ENCODE data around the gene TP63.
"Not testable (repeated sequence)": the region's sequence is repeated elsewhere in the genome, so short reads cannot be mapped to it uniquely, and the experiment has no call there.

The TP63 gene

DNA sequence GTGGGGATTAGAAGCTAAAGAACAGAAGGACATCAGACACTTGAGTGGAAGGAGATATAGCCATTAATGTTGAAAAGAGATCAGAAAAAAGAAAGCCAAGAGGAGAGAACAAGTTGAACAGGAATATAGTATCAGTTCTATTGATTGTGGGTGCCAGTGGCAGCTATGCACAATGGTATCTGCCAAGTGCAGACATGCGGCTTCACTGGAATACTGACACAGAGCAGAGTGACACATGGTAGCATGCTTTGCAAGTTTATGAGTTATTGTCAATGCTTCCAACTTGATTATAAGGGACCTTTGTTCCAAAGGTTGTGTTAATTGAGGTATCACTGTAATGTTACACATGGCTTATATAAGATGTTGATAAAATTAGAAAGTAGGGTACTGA lies 42.0 kb upstream of the TP63 start:
- TF ChIP-seq, protein P1, sequence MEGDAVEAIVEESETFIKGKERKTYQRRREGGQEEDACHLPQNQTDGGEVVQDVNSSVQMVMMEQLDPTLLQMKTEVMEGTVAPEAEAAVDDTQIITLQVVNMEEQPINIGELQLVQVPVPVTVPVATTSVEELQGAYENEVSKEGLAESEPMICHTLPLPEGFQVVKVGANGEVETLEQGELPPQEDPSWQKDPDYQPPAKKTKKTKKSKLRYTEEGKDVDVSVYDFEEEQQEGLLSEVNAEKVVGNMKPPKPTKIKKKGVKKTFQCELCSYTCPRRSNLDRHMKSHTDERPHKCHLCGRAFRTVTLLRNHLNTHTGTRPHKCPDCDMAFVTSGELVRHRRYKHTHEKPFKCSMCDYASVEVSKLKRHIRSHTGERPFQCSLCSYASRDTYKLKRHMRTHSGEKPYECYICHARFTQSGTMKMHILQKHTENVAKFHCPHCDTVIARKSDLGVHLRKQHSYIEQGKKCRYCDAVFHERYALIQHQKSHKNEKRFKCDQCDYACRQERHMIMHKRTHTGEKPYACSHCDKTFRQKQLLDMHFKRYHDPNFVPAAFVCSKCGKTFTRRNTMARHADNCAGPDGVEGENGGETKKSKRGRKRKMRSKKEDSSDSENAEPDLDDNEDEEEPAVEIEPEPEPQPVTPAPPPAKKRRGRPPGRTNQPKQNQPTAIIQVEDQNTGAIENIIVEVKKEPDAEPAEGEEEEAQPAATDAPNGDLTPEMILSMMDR (IDR thresholded peaks at IDR 0.05; ENCODE audit: low read length, missing control alignments), result no peak
- H3K4me3 ChIP-seq (replicated peaks; ENCODE audit: low read depth, low read length), result no peak overlapping the region
- DNase-seq (ENCODE audit: low read depth), result no peak

DNA sequence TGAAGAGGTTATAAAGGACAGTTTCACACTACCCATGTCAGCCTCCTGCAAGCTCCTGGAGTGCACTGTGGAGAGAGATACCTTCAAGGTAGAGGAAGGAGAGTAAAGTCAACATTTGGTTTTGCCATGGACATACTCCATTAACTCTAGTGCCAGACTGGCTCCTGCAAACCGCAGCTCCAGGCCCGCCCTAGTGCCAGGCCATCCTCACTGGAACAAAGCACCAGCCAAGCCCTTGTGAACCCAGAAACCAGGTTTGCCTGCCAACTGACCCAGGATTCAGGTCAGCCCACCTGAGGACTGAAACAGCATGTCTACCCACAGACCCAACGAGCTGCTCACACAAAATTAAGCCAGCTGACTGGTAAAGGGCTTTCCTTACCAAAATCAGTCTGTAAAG lies 41.0 kb upstream of the TP63 start:
- no peak overlapping the region for H3K4me3 ChIP-seq (replicated peaks; ENCODE audit: low read depth, low read length)
- TF ChIP-seq, protein P1 (IDR thresholded peaks at IDR 0.05; ENCODE audit: low read length, missing control alignments), result no peak
- no peak for DNase-seq (ENCODE audit: low read depth)

DNA sequence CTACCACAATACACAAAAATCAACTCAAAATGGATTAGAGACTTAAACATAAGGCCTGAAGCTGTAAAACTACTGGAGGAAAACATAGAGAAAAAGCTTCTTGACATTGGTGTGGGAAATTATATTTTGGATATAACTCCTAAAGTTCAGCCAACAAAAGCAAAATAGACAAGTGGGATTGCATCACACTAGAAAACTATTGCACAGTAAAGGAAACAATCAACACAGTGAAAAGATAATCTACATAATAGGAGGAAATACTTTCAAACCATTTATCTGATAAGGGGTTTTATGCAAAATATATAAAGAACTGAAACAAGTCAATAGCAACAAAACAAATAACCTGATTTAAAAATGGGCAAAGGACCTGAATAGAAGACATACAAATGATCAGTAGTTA lies 37.6 kb upstream of the TP63 start:
- TF ChIP-seq, protein P1 (IDR thresholded peaks at IDR 0.05; ENCODE audit: low read length, missing control alignments), result no peak
- H3K4me3 ChIP-seq (replicated peaks; ENCODE audit: low read depth, low read length), result no peak overlapping the region
- peak; percentile 83 for DNase-seq (ENCODE audit: low read depth)

DNA sequence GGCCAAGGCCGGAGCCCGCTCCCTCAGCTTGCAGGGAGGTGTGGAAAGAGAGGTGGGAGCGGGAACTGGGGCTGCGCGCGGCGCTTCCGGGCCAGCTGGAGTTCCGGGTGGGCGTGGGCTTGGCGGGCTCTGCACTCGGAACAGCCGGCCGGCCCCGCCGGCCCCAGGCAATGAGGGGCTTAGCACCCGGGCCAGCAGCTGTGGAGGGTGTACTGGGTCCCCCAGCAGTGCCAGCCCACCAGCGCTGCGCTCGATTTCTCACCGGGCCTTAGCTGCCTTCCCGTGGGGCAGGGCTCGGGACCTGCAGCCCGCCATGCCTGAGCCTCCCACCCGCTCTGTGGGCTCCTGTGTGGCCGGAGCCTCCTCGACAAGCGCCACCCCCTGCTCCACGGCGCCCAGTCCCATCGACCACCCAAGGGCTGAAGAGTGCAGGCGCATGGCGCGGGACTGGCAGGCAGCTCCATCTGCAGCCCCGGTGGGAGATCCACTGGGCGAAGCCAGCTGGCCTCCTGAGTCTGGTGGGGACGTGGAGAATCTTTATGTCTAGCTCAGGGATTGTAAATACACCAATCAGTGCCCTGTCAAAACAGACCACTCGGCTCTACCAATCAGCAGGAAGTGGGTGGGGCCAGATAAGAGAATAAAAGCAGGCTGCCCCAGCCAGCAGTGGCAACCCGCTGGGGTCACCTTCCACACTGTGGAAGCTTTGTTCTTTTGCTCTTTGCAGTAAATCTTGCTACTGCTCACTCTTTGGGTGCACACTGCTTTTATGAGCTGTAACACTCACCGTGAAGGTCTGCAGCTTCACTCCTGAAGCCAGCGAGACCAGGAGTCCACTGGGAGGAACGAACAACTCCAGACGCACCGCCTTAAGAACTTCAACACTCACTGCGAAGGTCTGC lies 34.9 kb upstream of the TP63 start:
- not testable (repeated sequence) for DNase-seq (ENCODE audit: low read depth); H3K4me3 ChIP-seq (replicated peaks; ENCODE audit: low read depth, low read length)

DNA sequence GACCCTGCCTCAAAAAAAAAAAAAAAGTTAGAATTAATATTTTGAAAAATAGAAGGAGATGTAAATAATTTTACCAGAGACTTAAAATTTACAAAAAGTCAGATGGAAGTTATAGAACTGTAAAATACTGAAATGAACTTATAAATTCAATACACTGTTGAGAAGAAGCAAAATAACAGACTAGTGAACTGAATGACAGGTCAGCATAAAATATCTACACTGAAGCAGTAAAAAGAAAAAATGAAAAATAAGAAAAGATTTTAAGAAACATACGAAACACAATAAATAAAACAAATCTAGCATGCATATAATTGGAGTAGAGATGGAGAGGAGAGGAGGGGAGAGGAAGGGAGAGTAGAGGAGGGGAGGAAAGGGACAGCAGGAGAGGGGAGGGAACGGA lies 33.3 kb upstream of the TP63 start:
- DNase-seq (ENCODE audit: low read depth), result no peak
- no peak overlapping the region for H3K4me3 ChIP-seq (replicated peaks; ENCODE audit: low read depth, low read length)
- TF ChIP-seq, protein P1 (IDR thresholded peaks at IDR 0.05; ENCODE audit: low read length, missing control alignments), result no peak

DNA sequence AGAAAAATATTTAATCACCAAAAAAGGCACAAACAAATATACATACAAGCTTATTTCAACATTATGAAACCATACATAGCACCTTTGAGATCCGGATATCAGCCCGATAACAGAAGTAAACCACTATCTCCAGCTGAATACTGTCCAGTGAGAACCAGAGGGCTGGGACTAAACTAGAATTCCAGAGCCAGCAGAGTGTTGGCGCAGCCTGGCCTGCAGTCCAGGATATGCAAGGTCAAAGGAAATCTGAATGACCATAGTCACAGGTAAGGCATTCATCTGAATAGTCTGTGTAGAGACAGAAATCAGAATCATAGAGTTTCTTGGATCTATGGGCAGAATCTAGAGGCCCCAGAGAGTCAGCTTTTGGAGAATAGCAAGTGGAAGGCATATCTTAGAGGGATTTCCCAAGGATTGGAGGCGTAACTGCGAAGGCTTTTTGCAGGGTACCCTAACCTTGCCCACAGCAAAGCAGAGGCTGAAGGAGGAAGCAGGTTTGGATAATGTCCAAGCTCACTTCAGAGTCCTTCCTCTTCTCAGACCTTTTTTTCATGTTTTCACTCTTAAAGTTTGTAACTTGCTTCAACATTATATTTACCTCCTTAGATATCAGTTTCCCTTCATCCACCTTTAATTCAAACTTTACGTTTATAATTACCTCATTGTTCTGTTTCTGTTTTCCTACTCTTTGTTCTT lies 32.5 kb upstream of the TP63 start:
- H3K4me3 ChIP-seq (replicated peaks; ENCODE audit: low read depth, low read length), result no peak overlapping the region
- DNase-seq (ENCODE audit: low read depth), result no peak
- TF ChIP-seq, protein P1 (IDR thresholded peaks at IDR 0.05; ENCODE audit: low read length, missing control alignments), result no peak

DNA sequence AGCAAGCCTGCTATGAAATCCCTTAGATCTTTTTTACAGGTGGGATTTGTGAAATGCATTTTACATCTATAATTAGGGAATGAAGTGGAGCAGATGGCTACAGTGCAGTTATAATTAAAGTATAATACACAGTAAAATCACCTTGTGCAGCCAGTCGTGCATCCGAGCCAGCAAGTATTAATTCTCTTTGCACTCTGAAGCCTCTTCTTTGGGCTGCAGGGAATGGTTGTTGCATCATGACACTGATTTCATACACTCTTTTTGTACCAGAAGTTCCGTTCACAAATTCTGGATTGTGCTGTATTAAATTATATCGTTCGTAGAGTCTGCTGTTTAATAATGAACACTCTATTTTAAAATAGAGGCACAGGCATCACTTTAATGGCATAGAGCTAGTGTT lies 28.7 kb upstream of the TP63 start:
- no peak for DNase-seq (ENCODE audit: low read depth)
- no peak overlapping the region for H3K4me3 ChIP-seq (replicated peaks; ENCODE audit: low read depth, low read length)
- TF ChIP-seq, protein P1 (IDR thresholded peaks at IDR 0.05; ENCODE audit: low read length, missing control alignments), result no peak

Measured in fibroblast of pulmonary artery (primary cell).